ENCODE data around the gene EFHC1. TPM values are rescaled to one million over a fixed set of nuclear protein-coding genes. Genes with fewer than 3 reads are reported as not detected.
A peak's percentile ranks its signal among the peaks of the same experiment; 100 is the strongest.
"Not testable (repeated sequence)": the region's sequence is repeated elsewhere in the genome, so short reads cannot be mapped to it uniquely, and the experiment has no call there.

EFHC1 gene
- total and polyA plus RNA-seq, 4 donors, result 43.5 to 76.0 (median 44.3) TPM

- Histone ChIP-seq H3K9me3 (ENCODE audit: control insufficient read depth, insufficient read depth, low read length) (peaks cover 5% of the 10 kb centered on the region), H3K27me3 (ENCODE audit: control insufficient read depth, insufficient read depth, low read length) (no peaks in the 10 kb centered on the region), H3K4me1 (ENCODE audit: control insufficient read depth, insufficient read depth, low read length) (peaks cover 3% of the 10 kb centered on the region), H3K27ac (ENCODE audit: low read depth, low read length) (no peak overlapping the region), H3K36me3 (ENCODE audit: control insufficient read depth, insufficient read depth, low read length) (peaks cover 3% of the 10 kb centered on the region), H3K4me3 (ENCODE audit: low read depth, low read length) (no peak overlapping the region)
- DNase-seq (ENCODE audit: low read depth in 4 of 6, low spot score in 6 of 6), result no peak
- 86% methylated on average over 2 of the region's 2 CpGs for WGBS (ENCODE audit: insufficient coverage)
Measured at GRCh38 chr6:52384145-52384766, 35.9 kb upstream of the EFHC1 start.

GRCh38 chr6:52385074-52385473 lies 35.1 kb upstream of the EFHC1 start:
- no peaks in the 10 kb centered on the region for H3K27me3 ChIP-seq (ENCODE audit: control insufficient read depth, insufficient read depth, low read length)
- peaks cover 3% of the 10 kb centered on the region for H3K36me3 ChIP-seq (ENCODE audit: control insufficient read depth, insufficient read depth, low read length)
- no peak overlapping the region for H3K4me3 ChIP-seq (ENCODE audit: low read depth, low read length)
- H3K27ac ChIP-seq (ENCODE audit: low read depth, low read length), result no peak overlapping the region
- peaks cover 6% of the 10 kb centered on the region for H3K4me1 ChIP-seq (ENCODE audit: control insufficient read depth, insufficient read depth, low read length)
- no CpG with 5 or more reads among the region's 4 CpGs for WGBS (ENCODE audit: insufficient coverage)
- peaks cover 5% of the 10 kb centered on the region for H3K9me3 ChIP-seq (ENCODE audit: control insufficient read depth, insufficient read depth, low read length)
- DNase-seq (ENCODE audit: low read depth in 4 of 6, low spot score in 6 of 6), result no peak

- Histone ChIP-seq H3K27ac (ENCODE audit: low read depth, low read length) (peak overlapping the region; percentile 52), H3K4me1 (ENCODE audit: control insufficient read depth, insufficient read depth, low read length) (peaks cover 11% of the 10 kb centered on the region)
- no CpG with 5 or more reads among the region's 4 CpGs for WGBS (ENCODE audit: insufficient coverage)
- H3K9me3 ChIP-seq (ENCODE audit: control insufficient read depth, insufficient read depth, low read length); H3K36me3 ChIP-seq (ENCODE audit: control insufficient read depth, insufficient read depth, low read length); H3K27me3 ChIP-seq (ENCODE audit: control insufficient read depth, insufficient read depth, low read length); H3K4me3 ChIP-seq (ENCODE audit: low read depth, low read length); DNase-seq (ENCODE audit: low read depth in 4 of 6, low spot score in 6 of 6): not testable (repeated sequence)
Measured at GRCh38 chr6:52388119-52388518, 32.0 kb upstream of the EFHC1 start.

- Histone ChIP-seq H3K4me3 (ENCODE audit: low read depth, low read length) (no peak overlapping the region), H3K9me3 (ENCODE audit: control insufficient read depth, insufficient read depth, low read length) (peaks cover 5% of the 10 kb centered on the region), H3K27ac (ENCODE audit: low read depth, low read length) (peak overlapping the region; percentile 52), H3K36me3 (ENCODE audit: control insufficient read depth, insufficient read depth, low read length) (no peaks in the 10 kb centered on the region), H3K27me3 (ENCODE audit: control insufficient read depth, insufficient read depth, low read length) (no peaks in the 10 kb centered on the region), H3K4me1 (ENCODE audit: control insufficient read depth, insufficient read depth, low read length) (peaks cover 11% of the 10 kb centered on the region)
- WGBS (ENCODE audit: insufficient coverage), result 55% methylated on average over 3 of the region's 4 CpGs
- DNase-seq (ENCODE audit: low read depth in 4 of 6, low spot score in 6 of 6), result peak in 2 of 6 donors; percentile 35 to 43
Measured at GRCh38 chr6:52388790-52389189, 31.4 kb upstream of the EFHC1 start.

- no peaks in the 10 kb centered on the region for H3K27me3 ChIP-seq (ENCODE audit: control insufficient read depth, insufficient read depth, low read length)
- no peak for DNase-seq (ENCODE audit: low read depth in 4 of 6, low spot score in 6 of 6)
- H3K4me1 ChIP-seq (ENCODE audit: control insufficient read depth, insufficient read depth, low read length), result peaks cover 11% of the 10 kb centered on the region
- peak overlapping the region; percentile 5 for H3K27ac ChIP-seq (ENCODE audit: low read depth, low read length)
- no peaks in the 10 kb centered on the region for H3K36me3 ChIP-seq (ENCODE audit: control insufficient read depth, insufficient read depth, low read length)
- 100% methylated on average over 1 of the region's 1 CpG for WGBS (ENCODE audit: insufficient coverage)
- H3K4me3 ChIP-seq (ENCODE audit: low read depth, low read length), result no peak overlapping the region
- H3K9me3 ChIP-seq (ENCODE audit: control insufficient read depth, insufficient read depth, low read length), result peaks cover 5% of the 10 kb centered on the region
Measured at GRCh38 chr6:52389264-52389625, 30.9 kb upstream of the EFHC1 start.

GRCh38 chr6:52389626-52390360 lies 30.3 kb upstream of the EFHC1 start:
- peak in 2 of 6 donors; percentile 55 to 65 for DNase-seq (ENCODE audit: low read depth in 4 of 6, low spot score in 6 of 6)

GRCh38 chr6:52390361-52390727 lies 29.8 kb upstream of the EFHC1 start:
- H3K36me3 ChIP-seq (ENCODE audit: control insufficient read depth, insufficient read depth, low read length), result no peaks in the 10 kb centered on the region
- H3K4me1 ChIP-seq (ENCODE audit: control insufficient read depth, insufficient read depth, low read length), result peaks cover 11% of the 10 kb centered on the region
- no peak for DNase-seq (ENCODE audit: low read depth in 4 of 6, low spot score in 6 of 6)
- WGBS (ENCODE audit: insufficient coverage), result no CpG with 5 or more reads among the region's 4 CpGs
- no peak overlapping the region for H3K27ac ChIP-seq (ENCODE audit: low read depth, low read length)
- no peaks in the 10 kb centered on the region for H3K27me3 ChIP-seq (ENCODE audit: control insufficient read depth, insufficient read depth, low read length)
- H3K9me3 ChIP-seq (ENCODE audit: control insufficient read depth, insufficient read depth, low read length), result peaks cover 5% of the 10 kb centered on the region
- no peak overlapping the region for H3K4me3 ChIP-seq (ENCODE audit: low read depth, low read length)

More at GRCh38 chr6:52389626-52390360, 30.3 kb upstream of the EFHC1 start:
- WGBS (ENCODE audit: insufficient coverage), result 0% methylated on average over 1 of the region's 8 CpGs
- Histone ChIP-seq H3K4me3 (ENCODE audit: low read depth, low read length) (no peak overlapping the region), H3K4me1 (ENCODE audit: control insufficient read depth, insufficient read depth, low read length) (peaks cover 11% of the 10 kb centered on the region), H3K27me3 (ENCODE audit: control insufficient read depth, insufficient read depth, low read length) (no peaks in the 10 kb centered on the region), H3K36me3 (ENCODE audit: control insufficient read depth, insufficient read depth, low read length) (no peaks in the 10 kb centered on the region), H3K27ac (ENCODE audit: low read depth, low read length) (peak overlapping the region; percentile 5), H3K9me3 (ENCODE audit: control insufficient read depth, insufficient read depth, low read length) (peaks cover 5% of the 10 kb centered on the region)

- H3K9me3 ChIP-seq (ENCODE audit: control insufficient read depth, insufficient read depth, low read length), result peaks cover 5% of the 10 kb centered on the region
- H3K4me1 ChIP-seq (ENCODE audit: control insufficient read depth, insufficient read depth, low read length), result peaks cover 11% of the 10 kb centered on the region
- 20% methylated on average over 1 of the region's 1 CpG for WGBS (ENCODE audit: insufficient coverage)
- DNase-seq (ENCODE audit: low read depth in 4 of 6, low spot score in 6 of 6), result peak in 3 of 6 donors; percentile 45 to 88 (median 74)
- no peak overlapping the region for H3K27ac ChIP-seq (ENCODE audit: low read depth, low read length)
- H3K27me3 ChIP-seq (ENCODE audit: control insufficient read depth, insufficient read depth, low read length), result no peaks in the 10 kb centered on the region
- no peak overlapping the region for H3K4me3 ChIP-seq (ENCODE audit: low read depth, low read length)
- H3K36me3 ChIP-seq (ENCODE audit: control insufficient read depth, insufficient read depth, low read length), result no peaks in the 10 kb centered on the region
Measured at GRCh38 chr6:52391599-52391998, 28.5 kb upstream of the EFHC1 start.

- no peaks in the 10 kb centered on the region for H3K9me3 ChIP-seq (ENCODE audit: control insufficient read depth, insufficient read depth, low read length)
- H3K27ac ChIP-seq (ENCODE audit: low read depth, low read length), result no peak overlapping the region
- WGBS (ENCODE audit: insufficient coverage), result no CpG with 5 or more reads among the region's 1 CpG
- H3K36me3 ChIP-seq (ENCODE audit: control insufficient read depth, insufficient read depth, low read length), result no peaks in the 10 kb centered on the region
- no peak overlapping the region for H3K4me3 ChIP-seq (ENCODE audit: low read depth, low read length)
- DNase-seq (ENCODE audit: low read depth in 4 of 6, low spot score in 6 of 6), result no peak
- no peaks in the 10 kb centered on the region for H3K27me3 ChIP-seq (ENCODE audit: control insufficient read depth, insufficient read depth, low read length)
- H3K4me1 ChIP-seq (ENCODE audit: control insufficient read depth, insufficient read depth, low read length), result peaks cover 11% of the 10 kb centered on the region
Measured at GRCh38 chr6:52392944-52393343, 27.2 kb upstream of the EFHC1 start.

- H3K36me3 ChIP-seq (ENCODE audit: control insufficient read depth, insufficient read depth, low read length), result no peaks in the 10 kb centered on the region
- H3K9me3 ChIP-seq (ENCODE audit: control insufficient read depth, insufficient read depth, low read length), result no peaks in the 10 kb centered on the region
- H3K27me3 ChIP-seq (ENCODE audit: control insufficient read depth, insufficient read depth, low read length), result no peaks in the 10 kb centered on the region
- no peak overlapping the region for H3K4me3 ChIP-seq (ENCODE audit: low read depth, low read length)
- DNase-seq (ENCODE audit: low read depth in 4 of 6, low spot score in 6 of 6), result no peak
- H3K4me1 ChIP-seq (ENCODE audit: control insufficient read depth, insufficient read depth, low read length), result peaks cover 8% of the 10 kb centered on the region
- WGBS (ENCODE audit: insufficient coverage), result 100% methylated on average over 1 of the region's 1 CpG
- no peak overlapping the region for H3K27ac ChIP-seq (ENCODE audit: low read depth, low read length)
Measured at GRCh38 chr6:52393780-52394179, 26.4 kb upstream of the EFHC1 start.
